ENCODE data around the gene NACA2. TPM values are rescaled to one million over a fixed set of nuclear protein-coding genes. Genes with fewer than 3 reads are reported as not detected.

The NACA2 gene
- total RNA-seq, 1 experiment from 2014 or later = not detected

DNA sequence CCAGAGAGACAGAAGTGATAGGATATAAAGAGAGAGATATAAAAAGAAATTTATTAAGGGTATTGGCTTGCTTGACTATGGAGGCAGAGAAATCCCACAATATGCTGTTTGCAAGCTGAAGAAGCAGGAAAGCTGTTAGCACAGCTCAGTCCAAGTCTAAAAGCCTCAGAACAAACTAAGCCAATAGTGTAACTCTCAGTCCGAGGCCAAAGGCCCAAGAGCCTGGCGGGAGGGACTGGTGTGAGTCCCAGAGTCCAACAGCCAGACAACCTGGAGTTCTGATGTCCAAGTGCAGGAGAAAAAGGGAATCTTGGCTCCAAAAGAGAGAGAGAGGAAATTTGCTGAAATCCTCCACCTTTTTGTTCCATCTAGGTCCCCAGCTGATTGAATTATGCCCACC is 30.3 kb upstream of the NACA2 start:
- Histone ChIP-seq H2BK20ac (ENCODE audit: low read depth, low read length, poor library complexity, severe bottlenecking) (no peak overlapping the region), H2BK15ac (ENCODE audit: low read depth, low read length) (no peak overlapping the region), H3K79me1 (ENCODE audit: insufficient read depth, low read depth, low read length, poor library complexity, severe bottlenecking) (no peaks in the 10 kb centered on the region), H3K23ac (ENCODE audit: insufficient read length, low read depth, low read length) (no peak overlapping the region), H4K20me1 (ENCODE audit: control insufficient read depth, insufficient read depth, insufficient read length) (no peaks in the 10 kb centered on the region), H4K5ac (ENCODE audit: insufficient read length, low read depth, low read length) (no peak overlapping the region), H3K27ac (ENCODE audit: insufficient read length, low read depth, low read length) (no peak overlapping the region), H2BK12ac (ENCODE audit: insufficient read length, low read depth, low read length) (no peak overlapping the region), H3T11ph (ENCODE audit: low read length) (no peak overlapping the region), H3K4ac (ENCODE audit: low read depth, low read length) (no peak overlapping the region), H3K4me1 (ENCODE audit: insufficient read depth, low read length) (no peaks in the 10 kb centered on the region), H2AK5ac (ENCODE audit: insufficient read length, low read length) (no peak overlapping the region), H4K8ac (replicated peaks; ENCODE audit: insufficient read length, low read depth, low read length) (no peak overlapping the region), H2BK120ac (ENCODE audit: low read depth, low read length, poor library complexity, severe bottlenecking) (no peak overlapping the region), H2AFZ (ENCODE audit: low read length) (no peak overlapping the region), H3K9me3 (ENCODE audit: control insufficient read depth, low read depth, low read length) (no peaks in the 10 kb centered on the region), H3K56ac (ENCODE audit: insufficient read length, low read depth, low read length) (no peak overlapping the region), H3K4me2 (ENCODE audit: insufficient read depth, insufficient read length, low read length) (no peak overlapping the region), H2BK5ac (ENCODE audit: insufficient read length, low read length) (no peak overlapping the region), H3K9ac (ENCODE audit: extremely low read depth, insufficient read length, low read length) (no peak overlapping the region), H3K27me3 (ENCODE audit: insufficient read depth, low read length) (no peaks in the 10 kb centered on the region), H3K23me2 (ENCODE audit: insufficient read length, low read depth, low read length, poor library complexity, severe bottlenecking) (no peaks in the 10 kb centered on the region), H3K79me2 (ENCODE audit: insufficient read depth, low read length) (no peaks in the 10 kb centered on the region), H4K91ac (ENCODE audit: insufficient read length, low read depth, low read length) (no peak overlapping the region), H3K14ac (ENCODE audit: insufficient read depth, low read length) (no peak overlapping the region), H3K18ac (ENCODE audit: insufficient read length, low read depth, low read length) (no peak overlapping the region)
- peaks cover 6 to 16% (median 9%) of the 10 kb centered on the region in 3 experiments for H3K36me3 Mint-ChIP-seq (ENCODE audit: insufficient read depth in 1 of 3, low read depth in 3 of 3)
- no peaks in the 10 kb centered on the region for H3K27me3 Mint-ChIP-seq (ENCODE audit: low read depth)
- H3K4me1 Mint-ChIP-seq = no peaks in the 10 kb centered on the region
- DNase-seq = no peak
- H3K4me3 Mint-ChIP-seq = no peak overlapping the region
- WGBS (ENCODE audit: extremely low coverage, insufficient read length, low lambda C conversion rate) = no CpG with 5 or more reads among the region's 2 CpGs
- H3K27ac Mint-ChIP-seq = no peak overlapping the region
- TF ChIP-seq, protein P1, sequence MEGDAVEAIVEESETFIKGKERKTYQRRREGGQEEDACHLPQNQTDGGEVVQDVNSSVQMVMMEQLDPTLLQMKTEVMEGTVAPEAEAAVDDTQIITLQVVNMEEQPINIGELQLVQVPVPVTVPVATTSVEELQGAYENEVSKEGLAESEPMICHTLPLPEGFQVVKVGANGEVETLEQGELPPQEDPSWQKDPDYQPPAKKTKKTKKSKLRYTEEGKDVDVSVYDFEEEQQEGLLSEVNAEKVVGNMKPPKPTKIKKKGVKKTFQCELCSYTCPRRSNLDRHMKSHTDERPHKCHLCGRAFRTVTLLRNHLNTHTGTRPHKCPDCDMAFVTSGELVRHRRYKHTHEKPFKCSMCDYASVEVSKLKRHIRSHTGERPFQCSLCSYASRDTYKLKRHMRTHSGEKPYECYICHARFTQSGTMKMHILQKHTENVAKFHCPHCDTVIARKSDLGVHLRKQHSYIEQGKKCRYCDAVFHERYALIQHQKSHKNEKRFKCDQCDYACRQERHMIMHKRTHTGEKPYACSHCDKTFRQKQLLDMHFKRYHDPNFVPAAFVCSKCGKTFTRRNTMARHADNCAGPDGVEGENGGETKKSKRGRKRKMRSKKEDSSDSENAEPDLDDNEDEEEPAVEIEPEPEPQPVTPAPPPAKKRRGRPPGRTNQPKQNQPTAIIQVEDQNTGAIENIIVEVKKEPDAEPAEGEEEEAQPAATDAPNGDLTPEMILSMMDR (conservative IDR thresholded peaks at IDR 0.05) = no peak
- peaks cover 18 to 22% of the 10 kb centered on the region in 2 experiments for H3K9me3 Mint-ChIP-seq
